ENCODE data around the gene DUOXA2. TPM values are rescaled to one million over a fixed set of nuclear protein-coding genes. Genes with fewer than 3 reads are reported as not detected.

Gene DUOXA2
- total RNA-seq, 1 experiment from 2014 or later: 1.6 TPM

DNA sequence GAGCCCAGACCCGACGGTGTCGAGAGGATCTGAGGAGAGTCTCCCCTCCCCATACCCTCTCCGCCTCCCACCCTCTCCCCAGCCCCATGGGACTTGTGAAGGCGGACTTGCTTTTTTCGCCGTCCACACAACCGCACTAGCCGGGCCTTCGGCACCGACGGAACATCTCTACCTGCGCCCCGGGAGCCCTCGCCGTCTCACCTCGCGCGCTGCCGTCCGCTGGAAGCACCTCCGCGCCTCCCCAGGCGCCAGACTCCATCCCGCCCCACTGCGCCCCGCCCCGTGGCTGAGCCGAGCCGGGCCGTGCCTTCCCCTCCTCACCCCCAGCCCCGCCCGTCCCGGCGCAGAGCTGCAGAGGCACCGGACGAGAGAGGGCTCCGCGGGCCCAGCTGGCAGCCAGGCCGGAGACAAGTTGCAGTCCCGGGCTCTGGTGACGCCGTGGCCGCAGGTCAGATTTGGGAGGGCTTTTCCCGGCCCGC, 15.6 kb downstream of the DUOXA2 start, which contains the start of the genes DUOX1 and DUOXA1:
Gene DUOX1, plus strand, starts transcription at position 344 of the 479 bp plus-strand sequence. CDS start 1,973 bp downstream, outside the sequence.
Gene DUOXA1, minus strand, starts transcription at position 229 of the 479 bp plus-strand sequence. CDS start 6,865 bp downstream, outside the sequence.
- intact Hi-C loops (cut with micrococcal nuclease; ENCODE audit: unreplicated experiment): no loop called here
- Mint-ChIP-seq H3K9me3 (ENCODE audit: unreplicated experiment) (peaks cover 12% of the 10 kb centered on the region), H3K27me3 (ENCODE audit: insufficient read depth, unreplicated experiment) (no peaks in the 10 kb centered on the region), H3K4me3 (ENCODE audit: unreplicated experiment) (no peak within 1 kb of the TSS), H3K36me3 (ENCODE audit: insufficient read depth, unreplicated experiment) (no peaks in the 10 kb centered on the region), H3K4me1 (ENCODE audit: low read depth, unreplicated experiment) (peaks cover 10% of the 10 kb centered on the region), H3K27ac (ENCODE audit: unreplicated experiment) (no peak within 1 kb of the TSS)
- no peak for DNase-seq
- no peaks in the 10 kb centered on the region for H3K36me3 ChIP-seq (ENCODE audit: control insufficient read depth, insufficient read depth, low read length)
- TF ChIP-seq, protein P1, sequence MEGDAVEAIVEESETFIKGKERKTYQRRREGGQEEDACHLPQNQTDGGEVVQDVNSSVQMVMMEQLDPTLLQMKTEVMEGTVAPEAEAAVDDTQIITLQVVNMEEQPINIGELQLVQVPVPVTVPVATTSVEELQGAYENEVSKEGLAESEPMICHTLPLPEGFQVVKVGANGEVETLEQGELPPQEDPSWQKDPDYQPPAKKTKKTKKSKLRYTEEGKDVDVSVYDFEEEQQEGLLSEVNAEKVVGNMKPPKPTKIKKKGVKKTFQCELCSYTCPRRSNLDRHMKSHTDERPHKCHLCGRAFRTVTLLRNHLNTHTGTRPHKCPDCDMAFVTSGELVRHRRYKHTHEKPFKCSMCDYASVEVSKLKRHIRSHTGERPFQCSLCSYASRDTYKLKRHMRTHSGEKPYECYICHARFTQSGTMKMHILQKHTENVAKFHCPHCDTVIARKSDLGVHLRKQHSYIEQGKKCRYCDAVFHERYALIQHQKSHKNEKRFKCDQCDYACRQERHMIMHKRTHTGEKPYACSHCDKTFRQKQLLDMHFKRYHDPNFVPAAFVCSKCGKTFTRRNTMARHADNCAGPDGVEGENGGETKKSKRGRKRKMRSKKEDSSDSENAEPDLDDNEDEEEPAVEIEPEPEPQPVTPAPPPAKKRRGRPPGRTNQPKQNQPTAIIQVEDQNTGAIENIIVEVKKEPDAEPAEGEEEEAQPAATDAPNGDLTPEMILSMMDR (IDR thresholded peaks at IDR 0.05; ENCODE audit: insufficient read depth in 1 of 2, low read depth in 1 of 2, low read length in 1 of 2, severe bottlenecking in 1 of 2, unreplicated experiment in 1 of 2): no peak
- no peak within 1 kb of the TSS for H3K4me3 ChIP-seq (ENCODE audit: low read depth, low read length)
- H3K4me1 ChIP-seq: no peaks in the 10 kb centered on the region
- BruUV-seq (replicated peaks): no TSS peak
- H3K27me3 ChIP-seq (replicated peaks; ENCODE audit: control insufficient read depth, insufficient read depth, low read length): no peaks in the 10 kb centered on the region
- ChIA-PET CTCF (interaction anchor here (0.7 kb wide), 1 partner anchor 321 kb away, joined by 3 read pairs; no protein-coding TSS in a partner anchor), POLR2A (no interaction called here)
- no peaks in the 10 kb centered on the region for H3K9me3 ChIP-seq

DNA sequence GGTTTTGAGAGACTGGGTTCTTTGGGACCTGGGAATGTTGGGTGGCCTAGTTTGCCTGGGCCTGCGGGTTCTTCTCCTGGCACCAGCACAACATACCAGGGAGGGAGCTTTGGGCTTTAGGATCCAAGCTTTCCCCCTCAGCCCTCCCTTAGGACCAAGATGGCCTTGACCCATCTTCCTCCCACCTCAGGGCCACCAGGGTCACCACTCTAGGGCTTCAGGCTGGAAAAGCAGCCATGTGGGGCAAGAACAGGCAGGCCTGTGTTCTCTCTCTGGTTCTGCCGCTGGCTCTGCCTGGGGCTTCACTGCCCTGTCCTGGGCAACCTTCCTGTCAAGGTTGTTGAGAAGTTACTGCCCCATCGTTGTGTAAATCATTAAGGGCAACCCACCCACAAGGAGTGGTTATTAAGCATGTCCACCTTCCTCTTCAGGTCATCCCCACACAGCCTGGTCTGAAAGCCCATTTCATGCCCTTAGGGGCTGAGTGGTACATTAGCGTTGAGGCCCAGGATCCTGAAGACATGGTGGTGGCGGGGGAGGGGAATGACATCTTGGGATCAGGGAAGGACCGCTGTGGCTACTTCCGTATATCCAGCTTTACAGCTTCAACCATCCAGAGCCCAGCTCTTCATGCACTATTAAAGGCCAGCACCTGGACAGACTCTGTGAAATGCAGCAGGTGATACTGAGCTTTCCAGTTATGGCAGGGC, 16.3 kb downstream of the DUOXA2 start:
- no peaks in the 10 kb centered on the region for H3K9me3 ChIP-seq
- H3K4me1 ChIP-seq: no peaks in the 10 kb centered on the region
- intact Hi-C loops (cut with micrococcal nuclease; ENCODE audit: unreplicated experiment): no loop called here
- Mint-ChIP-seq H3K9me3 (ENCODE audit: unreplicated experiment) (peaks cover 11% of the 10 kb centered on the region), H3K36me3 (ENCODE audit: insufficient read depth, unreplicated experiment) (no peaks in the 10 kb centered on the region), H3K27me3 (ENCODE audit: insufficient read depth, unreplicated experiment) (no peaks in the 10 kb centered on the region), H3K27ac (ENCODE audit: unreplicated experiment) (no peak overlapping the region), H3K4me1 (ENCODE audit: low read depth, unreplicated experiment) (peaks cover 8% of the 10 kb centered on the region), H3K4me3 (ENCODE audit: unreplicated experiment) (no peak overlapping the region)
- H3K36me3 ChIP-seq (ENCODE audit: control insufficient read depth, insufficient read depth, low read length): no peaks in the 10 kb centered on the region
- BruUV-seq (replicated peaks): no TSS peak
- TF ChIP-seq, protein P1 (IDR thresholded peaks at IDR 0.05; ENCODE audit: insufficient read depth in 1 of 2, low read depth in 1 of 2, low read length in 1 of 2, severe bottlenecking in 1 of 2, unreplicated experiment in 1 of 2): no peak
- no peaks in the 10 kb centered on the region for H3K27me3 ChIP-seq (replicated peaks; ENCODE audit: control insufficient read depth, insufficient read depth, low read length)
- no peak for DNase-seq
- ChIA-PET CTCF (interaction anchor here (0.7 to 0.9 kb wide), 2 partner anchors 12 to 320 kb away, joined by 3 read pairs; no protein-coding TSS in a partner anchor), POLR2A (no interaction called here)
- no peak overlapping the region for H3K4me3 ChIP-seq (ENCODE audit: low read depth, low read length)

DNA sequence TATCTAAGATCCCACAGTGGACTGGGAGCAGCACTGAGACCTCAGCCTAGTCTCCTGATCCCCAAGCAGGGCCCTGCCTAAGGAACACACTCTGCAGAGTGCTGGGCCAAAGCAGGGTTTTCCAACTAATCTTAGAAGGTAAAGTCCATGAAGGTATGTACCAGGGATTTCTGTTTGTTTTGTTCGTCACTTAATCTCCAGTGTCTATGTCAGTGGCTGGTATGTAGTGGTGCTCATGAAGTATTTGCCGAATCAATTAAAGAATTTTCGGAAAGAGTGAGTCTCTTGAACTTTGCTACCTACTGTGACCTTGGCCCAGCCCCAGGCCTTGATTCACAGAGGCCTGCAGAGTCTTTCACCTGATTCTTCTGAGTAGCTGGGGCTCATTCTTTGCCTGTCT, 17.4 kb downstream of the DUOXA2 start:
- H3K36me3 ChIP-seq (ENCODE audit: control insufficient read depth, insufficient read depth, low read length): no peaks in the 10 kb centered on the region
- ChIA-PET CTCF (interaction anchor here (0.9 to 1.0 kb wide), 2 partner anchors 13 to 36 kb away, joined by 3 read pairs; no protein-coding TSS in a partner anchor), POLR2A (no interaction called here)
- Mint-ChIP-seq H3K36me3 (ENCODE audit: insufficient read depth, unreplicated experiment) (no peaks in the 10 kb centered on the region), H3K4me1 (ENCODE audit: low read depth, unreplicated experiment) (peaks cover under 1% of the 10 kb centered on the region), H3K9me3 (ENCODE audit: unreplicated experiment) (peaks cover under 1% of the 10 kb centered on the region), H3K27me3 (ENCODE audit: insufficient read depth, unreplicated experiment) (no peaks in the 10 kb centered on the region), H3K4me3 (ENCODE audit: unreplicated experiment) (no peak overlapping the region), H3K27ac (ENCODE audit: unreplicated experiment) (no peak overlapping the region)
- DNase-seq: no peak
- no peaks in the 10 kb centered on the region for H3K27me3 ChIP-seq (replicated peaks; ENCODE audit: control insufficient read depth, insufficient read depth, low read length)
- no peaks in the 10 kb centered on the region for H3K9me3 ChIP-seq
- TF ChIP-seq, protein P1 (IDR thresholded peaks at IDR 0.05; ENCODE audit: insufficient read depth in 1 of 2, low read depth in 1 of 2, low read length in 1 of 2, severe bottlenecking in 1 of 2, unreplicated experiment in 1 of 2): no peak
- intact Hi-C loops (cut with micrococcal nuclease; ENCODE audit: unreplicated experiment): no loop called here
- no peaks in the 10 kb centered on the region for H3K4me1 ChIP-seq
- H3K4me3 ChIP-seq (ENCODE audit: low read depth, low read length): no peak overlapping the region
- BruUV-seq (replicated peaks): no TSS peak
